IPS-18a (cell line): Measurements from ENCODE around the gene QRSL1.
A peak's percentile ranks its signal among the peaks of the same experiment; 100 is the strongest.

Experiments used
- H3K27ac ChIP-seq: one replicate; pipeline ENCODE4 v1.5.1; 2013; ENCODE audit warnings: low read length
- H3K27me3 ChIP-seq: one replicate; pipeline ENCODE4 v1.6.1; 2013; ENCODE audit warnings: mild to moderate bottlenecking, low read length; ENCODE audit not compliant: control insufficient read depth, insufficient read depth
- H3K36me3 ChIP-seq: one replicate; pipeline ENCODE4 v1.6.1; 2013; ENCODE audit warnings: low read depth, low read length; ENCODE audit not compliant: control insufficient read depth
- H3K4me1 ChIP-seq: one replicate; pipeline ENCODE4 v1.6.1; 2013; ENCODE audit warnings: low read depth, low read length; ENCODE audit not compliant: control insufficient read depth
- H3K4me3 ChIP-seq: one replicate; pipeline ENCODE4 v1.5.1; 2013; ENCODE audit warnings: low read length
- H3K9ac ChIP-seq: one replicate; pipeline ENCODE4 v1.6.1; 2013; ENCODE audit warnings: mild to moderate bottlenecking, low read length, moderate library complexity
- H3K9me3 ChIP-seq: one replicate; pipeline ENCODE4 v1.6.1; 2013; ENCODE audit warnings: low read depth, low read length; ENCODE audit not compliant: control insufficient read depth

Gene QRSL1

DNA sequence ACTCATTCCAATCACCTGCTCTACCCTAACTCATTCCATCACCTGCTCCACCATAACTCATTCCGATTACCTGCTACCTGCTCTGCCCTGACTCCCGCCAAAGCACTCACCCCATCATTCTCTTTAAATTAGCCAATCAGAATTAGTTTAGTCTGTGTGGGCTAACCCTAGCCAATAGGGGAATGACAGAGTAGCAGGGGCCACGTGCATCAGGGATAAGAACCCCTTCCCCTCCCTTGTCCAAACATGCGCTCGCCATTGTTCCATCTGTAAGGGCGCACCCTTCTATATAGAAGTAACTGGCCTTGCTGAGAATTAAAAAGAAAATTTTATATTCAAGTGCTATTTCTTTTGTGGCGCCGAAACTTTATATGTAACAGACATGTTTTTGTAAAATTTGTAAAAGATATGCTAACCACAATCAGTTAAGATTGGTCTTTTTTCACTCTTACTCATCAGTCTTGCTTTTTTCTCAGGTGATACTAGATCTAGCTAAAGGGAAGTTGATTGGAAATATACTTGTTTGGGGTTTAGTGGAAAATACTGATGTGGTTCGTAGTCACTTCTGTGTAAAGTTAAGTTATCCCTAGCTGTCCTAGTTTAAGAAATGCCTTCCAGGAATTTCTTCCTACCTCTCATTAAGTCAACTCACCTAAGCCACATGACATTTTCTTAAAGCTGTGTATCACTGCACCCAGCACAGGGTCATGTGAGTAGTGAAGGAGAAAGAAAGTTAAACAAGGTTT, 16.5 kb upstream of the QRSL1 start:
- H3K36me3 ChIP-seq = no peaks in the 10 kb centered on the region
- H3K4me1 ChIP-seq = peaks cover 48% of the 10 kb centered on the region
- no peak overlapping the region for H3K4me3 ChIP-seq
- H3K27me3 ChIP-seq = no peaks in the 10 kb centered on the region
- H3K9ac ChIP-seq = no peak overlapping the region
- peak overlapping the region; percentile 74 for H3K27ac ChIP-seq
- no peaks in the 10 kb centered on the region for H3K9me3 ChIP-seq

- H3K4me3 ChIP-seq = peak overlapping the region; percentile 26
Measured at GRCh38 chr6:106613590-106613989, 15.8 kb upstream of the QRSL1 start.

DNA sequence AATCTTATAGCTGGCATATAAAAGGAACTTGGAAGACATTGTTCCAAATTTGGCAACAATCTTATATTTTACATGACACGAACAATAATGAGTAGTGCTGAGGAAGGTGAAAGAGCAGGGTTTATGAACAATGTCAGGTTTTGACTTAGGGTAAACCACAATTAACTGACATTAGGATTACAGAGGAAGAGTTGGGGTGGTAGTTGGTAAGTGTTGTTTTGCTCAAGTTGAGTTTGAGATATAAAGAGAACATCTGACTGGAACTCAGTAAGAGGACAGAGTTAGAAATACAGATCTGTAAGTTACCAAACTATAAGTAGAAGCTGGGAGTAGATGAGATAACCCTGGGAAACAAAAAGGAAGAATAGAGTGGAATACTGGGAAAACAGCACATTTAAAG, 15.2 kb upstream of the QRSL1 start:
- Histone ChIP-seq H3K4me3 (peak overlapping the region; percentile 26), H3K27ac (peak overlapping the region; percentile 90), H3K4me1 (peaks cover 53% of the 10 kb centered on the region), H3K36me3 (peaks cover 4% of the 10 kb centered on the region), H3K27me3 (no peaks in the 10 kb centered on the region), H3K9me3 (no peaks in the 10 kb centered on the region), H3K9ac (peak overlapping the region; percentile 25)

More at GRCh38 chr6:106613590-106613989, 15.8 kb upstream of the QRSL1 start:
- H3K36me3 ChIP-seq = peaks cover 4% of the 10 kb centered on the region
- H3K9me3 ChIP-seq = no peaks in the 10 kb centered on the region
- H3K27me3 ChIP-seq = no peaks in the 10 kb centered on the region
- peak overlapping the region; percentile 90 for H3K27ac ChIP-seq
- H3K4me1 ChIP-seq = peaks cover 48% of the 10 kb centered on the region
- peak overlapping the region; percentile 25 for H3K9ac ChIP-seq

DNA sequence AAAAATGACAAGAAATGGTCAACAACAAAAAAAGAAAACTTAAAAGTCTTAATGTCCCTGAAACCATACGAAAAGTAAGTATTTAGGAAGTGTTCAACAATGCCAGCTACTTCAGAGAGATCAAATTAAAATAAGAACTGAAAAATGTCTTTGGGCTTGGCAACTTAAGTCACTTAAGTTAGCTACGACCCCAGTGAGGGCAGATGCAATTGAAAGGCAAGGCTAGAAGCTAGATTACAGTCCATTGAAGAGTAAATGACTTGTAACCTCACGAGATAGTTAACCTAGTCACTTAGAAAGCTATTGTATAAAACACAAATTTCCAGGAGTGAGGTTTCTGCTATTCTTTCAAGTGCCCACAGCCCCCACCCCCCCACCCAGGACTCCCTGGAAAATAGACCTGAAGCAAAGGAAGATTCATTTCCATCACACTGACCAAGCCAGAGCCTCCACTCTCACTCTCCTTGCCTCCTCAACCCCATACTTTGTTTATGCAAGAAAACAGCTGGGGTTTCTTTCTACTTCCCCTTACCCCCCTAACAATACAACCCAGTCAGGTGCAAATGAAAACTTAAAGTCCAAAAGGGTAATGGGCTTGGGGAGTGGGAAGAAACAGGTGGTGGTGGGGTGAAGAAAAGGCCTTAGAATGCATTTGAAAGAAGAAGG, 14.7 kb upstream of the QRSL1 start:
- H3K4me3 ChIP-seq = peak overlapping the region; percentile 26
- H3K9ac ChIP-seq = peak overlapping the region; percentile 25
- H3K27ac ChIP-seq = peak overlapping the region; percentile 90
- H3K27me3 ChIP-seq = no peaks in the 10 kb centered on the region
- H3K4me1 ChIP-seq = peaks cover 51% of the 10 kb centered on the region
- H3K36me3 ChIP-seq = peaks cover 4% of the 10 kb centered on the region
- H3K9me3 ChIP-seq = no peaks in the 10 kb centered on the region

DNA sequence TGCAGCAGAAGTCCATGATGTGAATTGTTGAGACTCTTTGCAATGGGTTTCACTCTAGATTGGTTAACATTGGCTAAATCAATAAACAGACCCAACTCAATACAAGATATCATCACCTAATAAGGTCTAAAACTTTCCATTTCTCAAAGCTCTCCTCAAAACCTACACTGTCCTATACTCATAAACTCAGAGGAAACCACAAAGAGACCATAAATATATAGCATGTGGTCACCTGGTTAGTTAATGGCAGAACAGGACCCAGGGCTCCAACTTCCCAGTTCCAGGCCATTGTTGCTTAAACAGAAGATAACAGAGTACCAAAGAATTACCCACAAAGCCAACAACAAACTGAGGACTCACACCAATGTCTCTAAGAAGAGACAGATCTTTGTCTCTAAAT, 12.1 kb upstream of the QRSL1 start:
- Histone ChIP-seq H3K36me3 (peaks cover 4% of the 10 kb centered on the region), H3K27ac (no peak overlapping the region), H3K27me3 (no peaks in the 10 kb centered on the region), H3K4me1 (peaks cover 67% of the 10 kb centered on the region), H3K9me3 (no peaks in the 10 kb centered on the region), H3K9ac (no peak overlapping the region), H3K4me3 (no peak overlapping the region)

- Histone ChIP-seq H3K4me1 (peaks cover 67% of the 10 kb centered on the region), H3K27me3 (no peaks in the 10 kb centered on the region), H3K4me3 (no peak overlapping the region), H3K9me3 (no peaks in the 10 kb centered on the region), H3K9ac (no peak overlapping the region), H3K27ac (no peak overlapping the region), H3K36me3 (peaks cover 4% of the 10 kb centered on the region)
Measured at GRCh38 chr6:106617857-106618256, 11.5 kb upstream of the QRSL1 start.

GRCh38 chr6:106618324-106618723, 11.1 kb upstream of the QRSL1 start:
- Histone ChIP-seq H3K9me3 (no peaks in the 10 kb centered on the region), H3K4me3 (no peak overlapping the region), H3K27me3 (no peaks in the 10 kb centered on the region), H3K4me1 (peaks cover 62% of the 10 kb centered on the region), H3K27ac (peak overlapping the region; percentile 20), H3K36me3 (peaks cover 4% of the 10 kb centered on the region), H3K9ac (no peak overlapping the region)

DNA sequence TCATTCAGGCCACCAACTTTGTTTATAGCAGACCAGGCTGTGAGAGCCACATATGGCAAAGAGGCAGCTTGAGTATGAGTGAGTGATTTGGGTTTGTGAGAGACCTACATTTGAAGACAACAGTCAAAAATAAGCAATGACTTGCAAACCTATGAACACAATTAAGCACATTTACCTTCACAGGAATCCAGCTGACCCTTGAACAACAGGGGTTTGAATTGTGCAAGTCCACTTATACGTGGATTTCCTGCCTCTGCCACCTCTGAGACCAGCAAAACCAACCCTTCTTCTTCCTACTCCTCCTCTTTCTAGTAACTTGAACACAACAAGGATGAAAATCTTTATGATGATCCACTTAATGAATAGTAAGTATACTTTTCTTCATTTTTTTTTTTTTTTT, 10.2 kb upstream of the QRSL1 start:
- peaks cover 53% of the 10 kb centered on the region for H3K4me1 ChIP-seq

GRCh38 chr6:106620931-106621672, 8.3 kb upstream of the QRSL1 start:
- H3K9ac ChIP-seq = peak overlapping the region; percentile 3
- H3K4me3 ChIP-seq = peak overlapping the region; percentile 2
- H3K27ac ChIP-seq = no peak overlapping the region
- H3K9me3 ChIP-seq = no peaks in the 10 kb centered on the region
- H3K27me3 ChIP-seq = no peaks in the 10 kb centered on the region
- H3K36me3 ChIP-seq = peaks cover 4% of the 10 kb centered on the region
- peaks cover 41% of the 10 kb centered on the region for H3K4me1 ChIP-seq

More for the DNA sequence above, 10.2 kb upstream of the QRSL1 start:
- H3K27ac ChIP-seq = no peak overlapping the region
- peaks cover 4% of the 10 kb centered on the region for H3K36me3 ChIP-seq
- no peak overlapping the region for H3K9ac ChIP-seq
- H3K9me3 ChIP-seq = no peaks in the 10 kb centered on the region
- H3K27me3 ChIP-seq = no peaks in the 10 kb centered on the region
- H3K4me3 ChIP-seq = no peak overlapping the region

- H3K36me3 ChIP-seq = peaks cover 4% of the 10 kb centered on the region
Measured at GRCh38 chr6:106622412-106622811, 7.0 kb upstream of the QRSL1 start.

DNA sequence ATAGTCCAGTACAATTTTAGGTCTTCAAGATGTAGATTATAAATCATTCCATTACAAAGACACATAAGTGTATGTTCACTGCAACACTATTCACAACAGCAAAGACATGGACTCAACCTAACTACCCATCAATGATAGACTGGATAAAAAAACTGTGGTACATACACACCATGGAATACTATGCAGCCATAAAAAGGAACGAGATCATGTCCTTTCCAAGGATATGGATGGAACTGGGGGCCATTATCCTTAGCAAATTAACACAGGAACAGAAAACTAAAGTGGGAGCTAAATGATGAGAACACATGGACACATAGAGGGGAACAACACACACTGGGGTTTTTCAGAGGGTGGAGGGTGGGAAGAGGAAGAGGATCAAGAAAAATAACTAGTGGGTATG, 6.3 kb upstream of the QRSL1 start:
- no peak overlapping the region for H3K9ac ChIP-seq
- no peak overlapping the region for H3K4me3 ChIP-seq
- H3K27ac ChIP-seq = no peak overlapping the region
- H3K9me3 ChIP-seq = no peaks in the 10 kb centered on the region
- peaks cover 30% of the 10 kb centered on the region for H3K4me1 ChIP-seq
- H3K27me3 ChIP-seq = no peaks in the 10 kb centered on the region
- H3K36me3 ChIP-seq = peaks cover 4% of the 10 kb centered on the region

More at GRCh38 chr6:106622412-106622811, 7.0 kb upstream of the QRSL1 start:
- Histone ChIP-seq H3K9me3 (no peaks in the 10 kb centered on the region), H3K27ac (no peak overlapping the region), H3K4me3 (no peak overlapping the region), H3K9ac (no peak overlapping the region), H3K4me1 (peaks cover 30% of the 10 kb centered on the region), H3K27me3 (no peaks in the 10 kb centered on the region)
